ENCODE data around the gene CST9L.

- no peak for TF ChIP-seq CTCF (conservative IDR thresholded peaks at IDR 0.05)
- TF ChIP-seq EZH2 (IDR thresholded peaks at IDR 0.05; ENCODE audit: low read depth), result no peak
Observed at GRCh38 chr20:23613676-23614075, 45.4 kb upstream of the CST9L start.
